Ishikawa (cell line): Measurements from ENCODE around the gene RASD1.

ENCODE experiments used
- CEBPB ChIP-seq: IDR thresholded peaks from 2 replicates; pipeline ENCODE4 v1.6.1; 2012
- CREB1 ChIP-seq: IDR thresholded peaks from 2 replicates; pipeline ENCODE4 v1.6.1; 2012; ENCODE audit warnings: low read depth
- EGR1 ChIP-seq: IDR thresholded peaks from 2 replicates; pipeline ENCODE4 v1.6.1; 2012
- EP300 ChIP-seq: IDR thresholded peaks from 2 replicates; pipeline ENCODE4 v1.6.1; 2012; ENCODE audit warnings: borderline replicate concordance
- FOXM1 ChIP-seq: IDR thresholded peaks from 2 replicates; pipeline ENCODE4 v1.6.1; 2012; ENCODE audit warnings: low read depth, borderline replicate concordance
- MAX ChIP-seq: IDR thresholded peaks from 2 replicates; pipeline ENCODE4 v1.6.1; 2012
- NFIC ChIP-seq: IDR thresholded peaks from 2 replicates; pipeline ENCODE4 v1.6.1; 2012
- RAD21 ChIP-seq: IDR thresholded peaks from 2 replicates; pipeline ENCODE4 v1.6.1; 2012; ENCODE audit warnings: low read depth
- REST ChIP-seq: IDR thresholded peaks from 2 replicates; pipeline ENCODE4 v1.6.1; 2012; ENCODE audit warnings: low read depth, mild to moderate bottlenecking
- TAF1 ChIP-seq: IDR thresholded peaks from 2 replicates; pipeline ENCODE4 v1.6.1; 2012; ENCODE audit warnings: low read depth, mild to moderate bottlenecking
- TCF12 ChIP-seq: IDR thresholded peaks from 2 replicates; pipeline ENCODE4 v1.6.1; 2012; ENCODE audit warnings: low read depth
- TEAD4 ChIP-seq: IDR thresholded peaks from 2 replicates; pipeline ENCODE4 v1.6.1; 2012
- USF1 ChIP-seq: IDR thresholded peaks from 2 replicates; pipeline ENCODE4 v1.6.1; 2012
- YY1 ChIP-seq: IDR thresholded peaks from 2 replicates; pipeline ENCODE4 v1.6.1; 2012; ENCODE audit warnings: low read depth
- ZBTB7A ChIP-seq: IDR thresholded peaks from 2 replicates; pipeline ENCODE4 v1.6.1; 2012; ENCODE audit warnings: low read depth

The RASD1 gene

GRCh38 chr17:17504341-17505140 lies 8.3 kb upstream of the RASD1 start:
- no peak for TF ChIP-seq TEAD4
- no peak for TF ChIP-seq CREB1
- TF ChIP-seq CEBPB: no peak

GRCh38 chr17:17503566-17504130 lies 7.5 kb upstream of the RASD1 start:
- no peak for TF ChIP-seq MAX
- TF ChIP-seq RAD21: no peak
- TF ChIP-seq FOXM1: no peak
- TF ChIP-seq YY1: no peak
- TF ChIP-seq TEAD4: no peak
- no peak for TF ChIP-seq USF1
- TF ChIP-seq CEBPB: no peak

- no peak for TF ChIP-seq EGR1
- no peak for TF ChIP-seq YY1
- TF ChIP-seq TCF12: no peak
- TF ChIP-seq NFIC: no peak
- no peak for TF ChIP-seq TAF1
- TF ChIP-seq CEBPB: no peak
- TF ChIP-seq ZBTB7A: no peak
- TF ChIP-seq USF1: no peak
- no peak for TF ChIP-seq TEAD4
- TF ChIP-seq RAD21: no peak
- TF ChIP-seq FOXM1: no peak
These were observed 6.8 kb upstream of the RASD1 start for GRCh38 chr17:17502741-17503565.

- no peak for TF ChIP-seq TCF12
- no peak for TF ChIP-seq CEBPB
- no peak for TF ChIP-seq EP300
- no peak for TF ChIP-seq REST
- TF ChIP-seq TEAD4: no peak
- TF ChIP-seq TAF1: no peak
- no peak for TF ChIP-seq EGR1
- no peak for TF ChIP-seq CREB1
- TF ChIP-seq RAD21: no peak
- TF ChIP-seq NFIC: no peak
- no peak for TF ChIP-seq USF1
- no peak for TF ChIP-seq ZBTB7A
- TF ChIP-seq FOXM1: no peak
These were observed 4.9 kb upstream of the RASD1 start for GRCh38 chr17:17500999-17501605.

- TF ChIP-seq NFIC (no peak), USF1 (no peak)
These were observed 3.4 kb upstream of the RASD1 start for GRCh38 chr17:17499402-17500145.

GRCh38 chr17:17498606-17499301 lies 2.6 kb upstream of the RASD1 start:
- TF ChIP-seq CEBPB (no peak), MAX (no peak), TEAD4 (no peak), RAD21 (no peak), EGR1 (no peak), FOXM1 (no peak), ZBTB7A (no peak), TCF12 (no peak), REST (no peak), USF1 (no peak), NFIC (no peak), EP300 (no peak), YY1 (no peak)
